Endothelial cell (in vitro differentiated cells): ENCODE results near the gene COL4A3. TPM values are rescaled to one million over a fixed set of nuclear protein-coding genes. Genes with fewer than 3 reads are reported as not detected.

Experiments used
- DNase-seq: peaks from one replicate; pipeline ENCODE4 v3.0.0; 2021; ENCODE audit warnings: low spot score
- H3K27ac Mint-ChIP-seq: one replicate; pipeline ENCODE4 v1.8.0; 2021; ENCODE audit warnings: mixed read lengths, inconsistent platforms; ENCODE audit not compliant: unreplicated experiment
- H3K27me3 Mint-ChIP-seq: one replicate; pipeline ENCODE4 v1.8.0; 2021; ENCODE audit warnings: mild to moderate bottlenecking, moderate library complexity, mixed read lengths, inconsistent platforms; ENCODE audit not compliant: unreplicated experiment
- H3K36me3 Mint-ChIP-seq: one replicate; pipeline ENCODE4 v1.8.0; 2021; ENCODE audit warnings: mild to moderate bottlenecking, low read depth, mixed read lengths, inconsistent platforms; ENCODE audit not compliant: unreplicated experiment
- H3K4me1 Mint-ChIP-seq: one replicate; pipeline ENCODE4 v1.8.0; 2021; ENCODE audit warnings: mild to moderate bottlenecking, mixed read lengths, inconsistent platforms; ENCODE audit not compliant: unreplicated experiment
- H3K4me3 Mint-ChIP-seq: one replicate; pipeline ENCODE4 v1.8.0; 2021; ENCODE audit warnings: mild to moderate bottlenecking, mixed read lengths, inconsistent platforms; ENCODE audit not compliant: unreplicated experiment
- H3K9me3 Mint-ChIP-seq: one replicate; pipeline ENCODE4 v1.8.0; 2021; ENCODE audit warnings: mixed read lengths, inconsistent platforms; ENCODE audit not compliant: unreplicated experiment
- total RNA-seq: library from RNA; stranded (reverse); fragmentation: NEBNext Ultra II Directional; extraction: Animal tissue kit (Norgen Biotek cat#: 25700); gene quantifications from one replicate; pipeline ENCODE4 v1.2.1, GENCODE V29; 2021; ENCODE audit not compliant: unreplicated experiment
- TF ChIP-seq, protein P1 (sequence below): fragments of 200-600 bp; sonication (generic); IDR thresholded peaks from one replicate; pipeline ENCODE4 v1.5.0; 2021; ENCODE audit warnings: antibody characterized with exemption; ENCODE audit not compliant: unreplicated experiment

COL4A3 gene
- total RNA-seq, 1 donor from 2014 or later = not detected

DNA sequence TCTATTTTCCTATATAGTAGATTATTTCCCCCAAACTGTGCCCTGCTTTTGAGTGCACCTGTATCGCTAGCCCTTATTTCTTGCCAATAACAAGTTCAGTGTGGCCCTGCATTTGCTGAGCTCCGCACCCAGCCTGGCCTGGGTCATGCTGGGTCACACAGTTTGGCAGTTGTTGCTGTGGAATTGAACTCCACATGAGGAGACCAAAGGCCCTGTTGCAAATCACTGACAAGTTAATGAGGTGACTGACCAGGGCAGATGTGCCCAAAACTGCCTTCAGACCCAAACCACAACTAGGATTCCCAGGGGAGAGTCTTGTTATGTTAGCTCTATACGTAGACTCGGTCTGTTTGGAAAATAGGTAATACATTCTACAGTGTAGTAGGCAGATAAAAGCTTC, 31.4 kb upstream of the COL4A3 start:
- H3K27ac Mint-ChIP-seq = no peak overlapping the region

GRCh38 chr2:227134591-227134990, 29.8 kb upstream of the COL4A3 start:
- no peak overlapping the region for H3K4me3 Mint-ChIP-seq
- TF ChIP-seq, protein P1, sequence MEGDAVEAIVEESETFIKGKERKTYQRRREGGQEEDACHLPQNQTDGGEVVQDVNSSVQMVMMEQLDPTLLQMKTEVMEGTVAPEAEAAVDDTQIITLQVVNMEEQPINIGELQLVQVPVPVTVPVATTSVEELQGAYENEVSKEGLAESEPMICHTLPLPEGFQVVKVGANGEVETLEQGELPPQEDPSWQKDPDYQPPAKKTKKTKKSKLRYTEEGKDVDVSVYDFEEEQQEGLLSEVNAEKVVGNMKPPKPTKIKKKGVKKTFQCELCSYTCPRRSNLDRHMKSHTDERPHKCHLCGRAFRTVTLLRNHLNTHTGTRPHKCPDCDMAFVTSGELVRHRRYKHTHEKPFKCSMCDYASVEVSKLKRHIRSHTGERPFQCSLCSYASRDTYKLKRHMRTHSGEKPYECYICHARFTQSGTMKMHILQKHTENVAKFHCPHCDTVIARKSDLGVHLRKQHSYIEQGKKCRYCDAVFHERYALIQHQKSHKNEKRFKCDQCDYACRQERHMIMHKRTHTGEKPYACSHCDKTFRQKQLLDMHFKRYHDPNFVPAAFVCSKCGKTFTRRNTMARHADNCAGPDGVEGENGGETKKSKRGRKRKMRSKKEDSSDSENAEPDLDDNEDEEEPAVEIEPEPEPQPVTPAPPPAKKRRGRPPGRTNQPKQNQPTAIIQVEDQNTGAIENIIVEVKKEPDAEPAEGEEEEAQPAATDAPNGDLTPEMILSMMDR = no peak
- DNase-seq = no peak
- peaks cover 1% of the 10 kb centered on the region for H3K27me3 Mint-ChIP-seq
- no peaks in the 10 kb centered on the region for H3K9me3 Mint-ChIP-seq
- H3K27ac Mint-ChIP-seq = no peak overlapping the region
- H3K4me1 Mint-ChIP-seq = no peaks in the 10 kb centered on the region
- H3K36me3 Mint-ChIP-seq = no peaks in the 10 kb centered on the region

More for the DNA sequence above, 31.4 kb upstream of the COL4A3 start:
- Mint-ChIP-seq H3K36me3 (no peaks in the 10 kb centered on the region), H3K4me3 (no peak overlapping the region), H3K9me3 (no peaks in the 10 kb centered on the region), H3K4me1 (no peaks in the 10 kb centered on the region), H3K27me3 (peaks cover 1% of the 10 kb centered on the region)
- TF ChIP-seq, protein P1 = no peak
- DNase-seq = no peak

GRCh38 chr2:227141301-227141700, 23.1 kb upstream of the COL4A3 start:
- Mint-ChIP-seq H3K27me3 (no peaks in the 10 kb centered on the region), H3K4me3 (no peak overlapping the region), H3K36me3 (no peaks in the 10 kb centered on the region), H3K27ac (no peak overlapping the region), H3K9me3 (no peaks in the 10 kb centered on the region), H3K4me1 (no peaks in the 10 kb centered on the region)
- TF ChIP-seq, protein P1 = no peak
- DNase-seq = no peak

- H3K36me3 Mint-ChIP-seq = no peaks in the 10 kb centered on the region
- no peak for DNase-seq
- H3K4me1 Mint-ChIP-seq = no peaks in the 10 kb centered on the region
- no peaks in the 10 kb centered on the region for H3K27me3 Mint-ChIP-seq
- no peak overlapping the region for H3K27ac Mint-ChIP-seq
- TF ChIP-seq, protein P1 = no peak
- H3K9me3 Mint-ChIP-seq = no peaks in the 10 kb centered on the region
- no peak overlapping the region for H3K4me3 Mint-ChIP-seq
Measured at GRCh38 chr2:227143895-227144294, 20.5 kb upstream of the COL4A3 start.

GRCh38 chr2:227146456-227146855, 18.0 kb upstream of the COL4A3 start:
- Mint-ChIP-seq H3K36me3 (no peaks in the 10 kb centered on the region), H3K27me3 (no peaks in the 10 kb centered on the region), H3K4me3 (no peak overlapping the region), H3K9me3 (no peaks in the 10 kb centered on the region), H3K27ac (no peak overlapping the region), H3K4me1 (no peaks in the 10 kb centered on the region)
- no peak for DNase-seq
- TF ChIP-seq, protein P1 = no peak
